ENCODE results near the gene ZFP1.

Gene ZFP1

GRCh38 chr16:75148311-75149195 is at the start of gene ZFP1:
ZFP1 (plus strand) TSS chr16:75148524; CDS start chr16:75152952, 4,428 bp downstream.
- H3K4me3 ChIP-seq (ENCODE audit: low read length), result peak within 1 kb of the TSS; percentile 78
- no peak for TF ChIP-seq ZNF274 (IDR thresholded peaks at IDR 0.05; ENCODE audit: low read depth, low read length)

- H3K4me3 ChIP-seq (ENCODE audit: low read length), result no peak overlapping the region
- no peak for TF ChIP-seq ZNF274 (IDR thresholded peaks at IDR 0.05; ENCODE audit: low read depth, low read length)
Observed at GRCh38 chr16:75099075-75099667, 49.2 kb upstream of the ZFP1 start.

- TF ChIP-seq ZNF274 (IDR thresholded peaks at IDR 0.05; ENCODE audit: low read depth, low read length), result no peak
- H3K4me3 ChIP-seq (ENCODE audit: low read length), result no peak overlapping the region
Observed at GRCh38 chr16:75099738-75100602, 48.4 kb upstream of the ZFP1 start.

- TF ChIP-seq ZNF274 (IDR thresholded peaks at IDR 0.05; ENCODE audit: low read depth, low read length), result no peak
Observed at GRCh38 chr16:75100603-75100990, 47.7 kb upstream of the ZFP1 start.

GRCh38 chr16:75101635-75102034 is 46.7 kb upstream of the ZFP1 start:
- TF ChIP-seq ZNF274 (IDR thresholded peaks at IDR 0.05; ENCODE audit: low read depth, low read length), result no peak

More at GRCh38 chr16:75100603-75100990, 47.7 kb upstream of the ZFP1 start:
- no peak overlapping the region for H3K4me3 ChIP-seq (ENCODE audit: low read length)

GRCh38 chr16:75102595-75102994 is 45.7 kb upstream of the ZFP1 start:
- TF ChIP-seq ZNF274 (IDR thresholded peaks at IDR 0.05; ENCODE audit: low read depth, low read length), result no peak
- no peak overlapping the region for H3K4me3 ChIP-seq (ENCODE audit: low read length)

More at GRCh38 chr16:75101635-75102034, 46.7 kb upstream of the ZFP1 start:
- H3K4me3 ChIP-seq (ENCODE audit: low read length), result no peak overlapping the region

- TF ChIP-seq ZNF274 (IDR thresholded peaks at IDR 0.05; ENCODE audit: low read depth, low read length), result no peak
Observed at GRCh38 chr16:75103994-75104393, 44.3 kb upstream of the ZFP1 start.

GRCh38 chr16:75104836-75105235 is 43.5 kb upstream of the ZFP1 start:
- no peak for TF ChIP-seq ZNF274 (IDR thresholded peaks at IDR 0.05; ENCODE audit: low read depth, low read length)
- H3K4me3 ChIP-seq (ENCODE audit: low read length), result no peak overlapping the region

More at GRCh38 chr16:75103994-75104393, 44.3 kb upstream of the ZFP1 start:
- no peak overlapping the region for H3K4me3 ChIP-seq (ENCODE audit: low read length)

GRCh38 chr16:75105306-75106061 is 42.8 kb upstream of the ZFP1 start:
- no peak overlapping the region for H3K4me3 ChIP-seq (ENCODE audit: low read length)
- TF ChIP-seq ZNF274 (IDR thresholded peaks at IDR 0.05; ENCODE audit: low read depth, low read length), result no peak

- H3K4me3 ChIP-seq (ENCODE audit: low read length), result no peak overlapping the region
- no peak for TF ChIP-seq ZNF274 (IDR thresholded peaks at IDR 0.05; ENCODE audit: low read depth, low read length)
Observed at GRCh38 chr16:75106351-75107274, 41.7 kb upstream of the ZFP1 start.

GRCh38 chr16:75107505-75107904 is 40.8 kb upstream of the ZFP1 start:
- no peak for TF ChIP-seq ZNF274 (IDR thresholded peaks at IDR 0.05; ENCODE audit: low read depth, low read length)
- no peak overlapping the region for H3K4me3 ChIP-seq (ENCODE audit: low read length)
